HG03575 (cell line): ENCODE results near the gene MTFR1L.
"Not testable (repeated sequence)": the region's sequence is repeated elsewhere in the genome, so short reads cannot be mapped to it uniquely, and the experiment has no call there.

ENCODE experiments used
- ATAC-seq: cut with Tn5 transposase; IDR thresholded peaks from one replicate; pipeline ENCODE4 v1.9.1; 2021; ENCODE audit not compliant: unreplicated experiment, insufficient number of reproducible peaks, low FRiP score; ENCODE audit errors: extremely low read depth

MTFR1L gene

DNA sequence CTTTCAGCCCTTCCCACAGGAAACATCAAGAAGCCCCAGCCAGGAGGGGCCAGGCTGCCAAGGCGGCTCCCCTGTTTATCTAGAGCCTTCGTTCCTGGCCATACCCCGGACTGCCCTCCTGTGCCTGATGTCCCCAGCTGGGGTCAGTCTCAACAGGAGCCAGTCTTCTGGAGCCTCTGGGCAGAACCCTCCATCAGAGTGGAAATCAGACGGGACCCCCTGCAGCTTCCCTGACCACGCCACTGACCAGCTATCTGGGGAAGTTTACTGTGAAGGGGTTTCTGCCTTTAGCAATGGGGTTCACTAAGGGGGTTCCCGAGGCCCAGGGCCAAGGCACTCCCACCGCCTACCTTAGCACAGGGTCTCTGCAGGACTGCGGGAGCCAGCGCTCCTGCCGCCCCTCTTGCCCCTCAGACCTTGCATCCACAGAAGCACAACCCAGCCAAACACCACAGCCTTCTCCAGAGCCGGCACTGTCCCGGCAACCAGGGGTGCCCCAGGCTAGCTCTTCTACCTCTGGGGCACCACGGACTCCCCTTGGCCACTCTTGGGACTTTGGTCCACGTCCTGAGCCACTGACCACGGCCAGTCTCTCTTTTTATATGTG, 3.5 kb upstream of the MTFR1L start:
- ATAC-seq = no peak

DNA sequence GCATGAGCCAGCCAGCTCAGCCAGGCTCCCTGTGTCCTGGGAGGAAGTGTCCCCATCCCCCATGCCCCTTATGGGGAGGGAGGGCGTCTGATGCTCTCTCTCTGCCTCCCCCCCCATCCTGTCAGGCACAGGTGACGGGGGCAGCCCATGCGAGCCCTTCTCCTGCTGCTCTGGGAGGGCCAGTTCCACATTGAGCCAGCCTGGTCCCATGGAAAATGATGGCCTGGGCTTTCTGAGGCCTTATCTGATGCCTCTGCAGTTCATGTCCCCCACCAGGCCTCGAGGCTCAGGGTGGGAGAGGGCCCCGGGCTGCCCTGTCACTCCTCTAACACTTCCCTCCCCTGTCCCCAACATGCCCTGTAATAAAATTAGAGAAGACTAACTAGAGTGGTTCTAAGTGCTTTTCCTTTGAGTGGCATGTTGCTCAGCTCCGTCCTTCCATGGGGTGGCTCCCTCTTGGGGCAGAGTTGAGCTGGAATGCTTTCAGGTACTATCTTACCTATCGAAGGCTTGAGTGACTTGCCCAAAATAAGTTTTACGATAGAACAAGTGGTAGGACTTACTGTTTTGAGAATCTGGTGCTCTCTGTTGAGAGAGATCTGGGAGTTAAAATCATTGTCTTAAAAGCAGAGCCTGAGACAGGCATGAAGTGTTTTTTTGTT, 1.8 kb upstream of the MTFR1L start:
- ATAC-seq = no peak

DNA sequence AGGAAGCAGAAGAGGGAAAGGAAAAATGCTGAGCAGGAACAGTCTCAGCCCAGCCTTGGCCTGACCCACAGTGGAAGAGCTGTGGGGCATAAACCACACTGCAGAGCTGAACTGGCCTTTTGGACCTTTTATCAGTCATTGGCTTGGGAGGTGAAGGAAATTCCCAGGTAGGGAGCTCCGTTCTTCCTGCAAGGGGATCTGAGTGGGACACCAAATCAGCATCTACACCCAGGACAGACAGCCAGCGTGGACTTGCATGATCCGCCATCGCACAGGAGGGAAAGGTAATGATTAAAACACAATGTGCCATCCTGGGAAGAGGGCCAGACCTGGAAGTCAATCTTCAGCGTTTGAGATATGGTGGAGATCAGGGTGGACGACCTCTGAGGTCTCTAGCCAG, 1.2 kb upstream of the MTFR1L start:
- ATAC-seq = no peak

DNA sequence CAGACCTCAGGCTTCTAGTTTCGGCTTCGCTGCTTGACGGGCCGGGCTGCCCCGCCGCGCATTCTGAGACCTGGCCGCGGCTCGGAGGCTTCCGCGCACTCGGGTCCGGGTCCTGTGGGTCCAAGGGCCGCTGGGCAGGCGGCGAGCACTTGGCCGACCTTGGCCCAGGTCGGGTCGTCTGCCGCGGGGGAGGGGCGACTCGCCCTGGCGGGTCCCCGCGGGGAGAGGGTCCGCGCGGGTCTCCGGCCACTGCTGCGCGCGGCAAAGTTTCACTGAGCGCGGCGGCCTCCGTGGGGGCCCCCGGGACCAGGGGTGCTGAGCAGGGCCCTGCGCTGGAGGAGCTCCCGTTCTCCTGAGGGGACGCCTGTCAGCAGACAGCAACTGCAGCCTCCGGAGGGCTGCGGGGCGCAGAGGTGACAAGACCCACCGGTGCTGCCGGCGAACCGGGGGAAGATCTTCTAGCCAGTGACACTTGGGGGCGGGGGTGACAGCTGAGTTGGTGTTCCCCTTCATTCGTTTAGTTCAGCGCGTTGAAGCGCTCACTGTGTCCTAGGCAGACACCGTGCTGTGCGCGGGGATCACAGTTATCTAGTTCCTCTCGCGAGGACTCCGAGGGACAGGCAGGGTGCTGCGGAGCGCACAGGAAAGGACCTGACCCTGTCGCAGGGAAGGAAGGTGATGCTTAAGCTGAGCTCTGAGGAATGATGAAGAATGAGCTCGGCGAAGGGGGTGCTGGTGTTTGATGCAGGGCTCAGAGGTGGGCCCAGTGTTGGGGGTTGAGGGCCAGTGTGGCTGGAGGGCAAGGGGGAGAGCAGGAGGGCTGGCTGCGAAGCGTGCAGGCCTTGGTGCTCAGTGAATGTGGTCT, 725 bp downstream of the MTFR1L start:
- ATAC-seq = no peak

DNA sequence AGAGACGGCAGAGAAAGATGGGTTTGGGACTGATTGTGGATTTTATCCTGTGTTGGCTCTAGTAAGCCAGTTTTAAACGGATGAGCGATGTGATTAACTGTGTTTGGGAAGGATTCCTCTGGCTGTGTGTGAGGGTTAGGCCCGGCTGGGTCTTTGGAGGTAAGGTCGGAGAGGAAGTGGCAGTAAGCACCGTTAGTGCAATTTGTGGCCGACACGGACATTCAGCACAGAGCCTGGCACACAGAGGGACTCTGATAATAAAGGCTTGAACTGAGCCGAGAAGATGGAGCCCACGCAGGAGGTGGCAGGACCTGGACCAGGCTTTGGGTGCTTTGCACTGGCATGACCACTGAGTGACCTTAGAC, 1.3 kb downstream of the MTFR1L start:
- ATAC-seq = no peak

DNA sequence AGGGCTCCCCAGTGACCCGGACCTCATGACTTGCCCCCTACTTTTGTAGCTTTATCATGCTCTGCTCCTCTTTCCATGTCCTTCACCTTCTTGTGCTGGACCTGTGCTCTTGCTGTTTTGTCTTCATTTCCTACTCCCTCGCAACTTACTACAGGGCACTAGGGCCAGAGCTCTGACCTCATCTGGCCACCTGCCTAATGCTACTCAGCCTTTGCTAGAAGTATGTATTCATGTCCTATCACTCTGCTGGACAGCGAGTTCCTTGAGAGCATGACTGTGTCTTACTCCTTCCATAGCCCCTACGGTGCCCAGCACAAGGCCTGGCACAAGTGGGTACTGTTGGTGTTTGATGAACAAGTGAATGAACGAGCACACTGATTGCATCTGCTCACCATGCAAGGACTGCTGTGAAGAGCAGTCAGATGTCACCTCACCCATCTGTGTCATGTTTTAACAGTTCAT, 1.9 kb downstream of the MTFR1L start:
- no peak for ATAC-seq

DNA sequence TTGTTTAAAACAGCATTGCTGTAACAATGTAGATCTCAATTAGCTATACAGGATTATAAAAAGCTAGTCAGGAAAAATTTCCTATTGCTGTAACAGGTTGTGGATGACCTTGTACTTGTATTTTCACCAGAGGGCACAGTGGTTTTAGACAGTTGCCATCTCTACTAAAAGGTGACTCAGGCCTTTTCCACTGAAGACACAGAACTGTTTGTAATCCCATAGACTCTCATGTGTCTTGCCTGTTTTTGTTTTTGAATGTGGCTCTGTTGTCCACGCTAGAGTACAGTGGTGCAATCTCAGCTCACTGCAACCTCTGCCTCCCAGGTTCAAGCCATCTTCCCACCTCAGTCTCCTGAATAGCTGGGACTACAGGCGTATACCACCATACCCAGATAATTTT, 5.9 kb downstream of the MTFR1L start:
- ATAC-seq = no peak

DNA sequence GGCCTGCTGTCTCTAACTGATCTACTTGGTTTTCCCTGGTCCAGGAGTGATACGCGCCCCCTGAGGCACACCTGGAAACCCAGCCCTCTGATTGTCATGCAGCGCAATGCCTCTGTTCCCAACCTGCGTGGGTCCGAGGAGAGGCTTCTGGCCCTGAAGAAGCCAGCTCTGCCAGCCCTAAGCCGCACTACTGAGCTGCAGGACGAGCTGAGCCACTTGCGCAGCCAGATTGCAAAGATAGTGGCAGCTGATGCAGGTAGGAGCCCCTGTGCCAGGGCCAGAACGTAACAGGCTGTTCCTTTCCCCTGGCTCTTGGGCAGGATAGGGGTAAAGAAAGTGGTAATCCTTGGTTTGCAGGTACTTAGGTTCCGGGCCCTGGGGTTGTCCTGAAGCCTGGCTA, 6.8 kb downstream of the MTFR1L start:
- ATAC-seq = no peak

DNA sequence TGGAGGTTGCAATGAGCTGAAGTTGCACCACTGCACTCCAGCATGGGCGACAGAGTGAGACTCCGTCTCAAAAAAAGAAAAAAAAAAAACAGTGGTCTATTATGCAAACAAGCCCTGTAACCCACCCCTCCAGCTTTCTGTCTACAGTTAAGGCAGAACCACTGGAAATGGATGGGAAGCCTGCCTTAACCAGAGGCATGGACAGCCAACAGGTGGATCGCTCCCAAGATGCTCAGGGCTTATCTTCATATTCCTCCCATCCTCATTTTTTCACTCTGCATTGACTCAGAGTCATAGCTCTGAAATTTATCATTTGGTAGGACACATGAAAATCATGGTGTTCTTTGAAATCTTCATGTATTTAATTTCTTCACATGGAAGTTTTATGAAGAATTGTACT, 8.7 kb downstream of the MTFR1L start:
- no peak for ATAC-seq

DNA sequence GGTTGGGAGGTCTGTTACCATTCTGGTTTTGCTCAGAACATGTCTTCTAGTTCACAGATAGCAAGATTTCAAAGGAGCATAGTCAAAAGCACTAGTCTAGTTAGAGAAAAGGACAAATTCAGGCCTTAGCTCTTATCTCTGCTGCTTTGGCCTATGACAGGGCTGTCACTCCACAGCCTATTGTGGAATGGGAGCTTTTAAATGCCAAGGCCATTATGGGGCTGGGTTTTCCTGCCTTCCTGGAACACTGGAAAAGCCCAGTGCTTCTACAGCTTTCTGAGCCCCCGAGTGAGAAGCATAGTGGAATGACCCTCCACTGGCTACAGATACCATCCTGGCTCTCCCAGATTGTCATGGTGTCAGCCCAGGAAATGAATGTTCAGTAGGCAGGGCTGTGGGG, 9.3 kb downstream of the MTFR1L start:
- ATAC-seq = no peak

DNA sequence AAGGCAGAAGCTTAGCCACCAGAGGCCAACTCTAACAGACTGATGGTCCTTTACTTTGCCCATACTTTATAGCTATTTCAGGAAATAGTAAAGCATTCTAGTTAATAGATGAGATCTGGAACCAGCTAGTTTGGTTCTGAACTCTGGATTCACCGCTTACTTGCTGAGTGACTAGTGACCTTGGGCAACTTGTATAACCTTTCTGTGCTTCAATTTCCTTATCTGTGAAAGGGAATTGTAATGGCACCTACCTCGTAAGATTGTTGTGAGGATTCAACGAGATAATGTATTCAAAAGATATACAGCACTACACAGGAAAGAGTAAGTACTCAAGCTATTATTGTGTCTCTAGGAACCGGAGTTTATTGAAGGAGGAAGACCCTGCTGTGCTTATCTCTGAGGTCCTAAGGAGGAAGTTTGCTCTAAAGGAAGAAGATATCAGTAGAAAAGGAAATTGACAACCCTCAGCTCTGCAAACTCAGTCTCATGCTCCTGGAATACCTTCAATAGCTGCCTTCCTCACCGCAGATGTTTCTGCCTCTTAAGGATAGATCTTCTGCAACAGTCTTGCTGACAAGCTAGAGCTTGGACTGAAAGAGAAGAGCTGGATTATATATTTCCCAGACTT, 11.9 kb downstream of the MTFR1L start:
- ATAC-seq = no peak

DNA sequence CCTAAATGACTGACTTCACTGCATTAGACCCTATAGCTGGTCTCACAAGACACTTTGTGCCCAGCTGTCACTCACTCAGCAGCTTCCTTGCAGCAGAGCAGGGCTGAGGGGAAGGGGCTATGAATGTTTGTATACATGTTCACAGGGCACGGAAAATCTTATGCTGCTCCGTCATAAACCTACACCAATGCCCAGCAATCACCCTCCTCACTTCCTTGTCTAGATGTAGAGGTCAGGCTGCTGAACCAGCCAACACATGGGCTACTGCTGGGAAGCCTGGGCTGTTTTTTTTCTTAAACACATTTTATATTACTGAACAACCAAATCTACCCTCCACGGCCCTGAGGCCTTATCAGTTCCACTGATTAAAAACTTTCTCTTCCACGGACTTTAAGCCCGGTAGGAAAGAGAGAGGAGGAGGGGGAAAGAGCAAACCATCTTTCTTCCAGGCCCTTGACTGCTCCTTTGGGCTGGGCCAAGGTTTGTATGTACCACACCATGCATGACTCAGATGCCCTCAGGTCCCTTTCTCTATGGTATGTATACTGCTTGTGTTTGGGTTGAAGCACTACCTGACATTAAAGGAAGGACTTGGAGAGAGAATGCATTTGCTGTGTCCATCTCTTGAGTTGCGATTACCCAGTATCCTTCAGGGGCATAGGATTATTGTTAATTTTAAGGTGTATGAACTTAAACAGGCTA, 12.7 kb downstream of the MTFR1L start:
- ATAC-seq = no peak

DNA sequence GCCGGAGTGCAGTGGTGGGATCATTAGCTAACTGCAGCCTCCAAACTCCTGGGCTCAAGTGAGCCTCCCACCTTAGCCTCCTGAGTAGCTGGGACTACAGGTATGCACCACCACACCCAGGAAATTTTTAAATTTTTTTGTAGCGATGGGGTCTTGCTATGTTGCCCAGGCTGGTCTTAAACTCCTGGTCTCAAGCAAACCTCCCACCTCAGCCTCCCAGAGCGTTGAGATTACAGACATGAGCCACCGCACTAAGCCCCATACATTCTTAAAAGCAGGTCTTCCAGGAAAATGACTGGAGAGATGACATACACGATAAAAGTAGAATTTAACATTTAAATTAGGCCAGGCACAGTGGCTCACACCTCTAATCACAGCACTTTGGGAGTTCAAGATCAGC, 13.4 kb downstream of the MTFR1L start:
- no peak for ATAC-seq

DNA sequence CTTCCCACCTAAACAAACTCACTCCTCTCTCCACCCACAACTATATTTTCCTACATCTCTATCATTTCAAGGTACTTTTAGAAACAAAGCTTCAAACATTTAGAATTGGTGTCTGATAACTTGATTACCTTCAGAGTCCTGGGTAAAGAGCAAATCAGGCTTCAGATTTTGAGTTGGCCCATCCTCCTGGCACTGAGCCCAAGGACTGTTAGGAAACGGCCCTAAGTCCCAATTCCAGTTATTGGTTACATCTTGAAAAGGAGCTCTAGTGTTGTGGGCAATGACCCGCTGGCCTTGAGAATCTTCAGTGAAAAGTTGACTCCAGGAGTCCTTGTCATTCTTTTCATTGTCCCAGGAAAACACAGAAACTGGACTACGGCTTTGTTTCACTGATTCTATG, 15.1 kb downstream of the MTFR1L start:
- no peak for ATAC-seq

DNA sequence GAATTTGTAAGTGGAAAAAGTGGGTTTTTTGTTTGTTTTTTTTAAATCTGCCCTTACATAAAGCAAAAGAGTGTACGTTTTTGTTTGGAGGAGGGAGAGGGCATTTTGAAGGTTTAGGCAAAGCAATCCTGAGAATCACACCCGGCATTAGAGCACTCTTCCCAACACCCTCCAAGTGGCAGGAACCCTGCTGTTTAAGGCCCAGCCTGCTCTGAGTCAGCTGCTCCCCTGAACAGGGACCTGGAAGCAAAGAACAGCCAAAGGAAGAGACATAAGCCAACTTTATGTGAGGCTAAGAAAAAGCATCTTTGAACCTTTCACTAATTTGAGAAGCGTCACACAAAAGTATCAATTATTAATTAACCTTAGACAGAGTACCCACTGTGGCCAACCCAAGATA, 16.9 kb downstream of the MTFR1L start:
- ATAC-seq = no peak

DNA sequence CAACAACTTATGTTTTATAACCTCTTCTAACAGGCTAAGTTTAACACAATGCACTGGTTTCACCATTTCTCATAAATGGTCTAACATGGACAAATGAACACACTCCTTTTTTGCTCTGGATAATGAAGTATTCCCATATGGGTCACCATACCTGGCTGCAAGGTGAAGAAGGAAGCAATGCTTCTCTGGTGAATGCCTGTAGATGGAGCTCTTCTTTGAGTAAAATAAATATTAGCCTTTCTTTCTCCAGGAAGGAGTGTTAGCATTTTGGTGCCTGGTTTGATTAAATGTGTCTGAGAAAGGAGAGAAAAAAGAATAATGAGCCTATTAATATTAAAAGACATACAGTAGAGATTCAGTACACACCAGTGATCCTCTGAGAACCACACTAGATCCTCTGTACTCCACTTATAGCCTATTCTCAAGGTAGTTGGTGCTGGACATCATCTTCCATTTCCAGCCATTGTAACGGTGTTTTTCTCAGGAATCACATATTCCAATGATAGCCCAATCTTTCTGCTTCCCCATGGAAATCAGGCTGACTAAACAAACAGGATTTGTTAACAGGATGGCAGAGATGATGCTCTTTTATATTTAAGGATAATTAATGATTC, 17.6 kb downstream of the MTFR1L start:
- no peak for ATAC-seq

DNA sequence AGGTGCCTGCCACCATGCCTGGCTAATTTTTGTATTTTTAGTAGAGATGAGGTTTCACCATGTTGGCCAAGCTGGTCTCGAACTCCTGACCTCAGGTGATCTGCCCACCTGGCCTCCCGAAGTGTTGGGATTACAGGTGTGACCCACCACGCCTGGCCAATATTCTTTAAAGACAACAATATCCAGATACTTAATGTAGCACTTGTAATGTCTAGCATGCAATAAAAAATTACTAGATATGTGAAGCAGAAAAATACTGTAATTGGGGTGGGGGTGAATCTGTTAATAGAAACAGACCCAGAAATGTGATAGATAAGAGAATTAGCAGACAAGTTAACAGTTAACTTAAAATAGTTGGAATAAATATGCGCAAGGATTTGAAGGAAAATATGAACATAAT, 20.1 kb downstream of the MTFR1L start:
- not testable (repeated sequence) for ATAC-seq

DNA sequence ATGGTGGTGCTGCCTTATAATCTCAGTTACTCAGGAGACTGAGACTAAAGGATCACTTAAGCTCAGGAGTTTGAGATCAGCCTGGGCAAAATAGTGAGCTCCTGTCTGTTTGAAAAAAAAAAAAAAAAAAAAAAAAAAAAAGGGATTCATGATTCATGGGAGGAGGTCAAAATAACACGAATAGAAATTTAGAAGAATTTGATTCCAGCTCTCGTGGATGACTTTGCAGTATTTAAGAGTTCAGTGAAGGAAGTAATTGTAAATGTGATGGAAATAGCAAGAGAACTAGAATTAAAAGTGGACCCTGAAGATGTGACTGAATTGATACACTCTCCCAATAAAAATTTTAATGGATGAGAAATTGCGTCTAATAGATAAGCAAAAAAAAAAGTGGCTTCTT, 23.7 kb downstream of the MTFR1L start:
- no peak for ATAC-seq
